GM03348 (cell line): ENCODE results near the gene WWP2.
"Not testable (repeated sequence)": the region's sequence is repeated elsewhere in the genome, so short reads cannot be mapped to it uniquely, and the experiment has no call there.

Source experiments
- DNase-seq: peaks from one replicate; pipeline ENCODE4 v3.0.0; 2012; ENCODE audit warnings: low spot score

The WWP2 gene

GRCh38 chr16:69745959-69746358 is 16.2 kb upstream of the WWP2 start:
- no peak for DNase-seq

GRCh38 chr16:69747115-69747514 is 15.0 kb upstream of the WWP2 start:
- no peak for DNase-seq

DNA sequence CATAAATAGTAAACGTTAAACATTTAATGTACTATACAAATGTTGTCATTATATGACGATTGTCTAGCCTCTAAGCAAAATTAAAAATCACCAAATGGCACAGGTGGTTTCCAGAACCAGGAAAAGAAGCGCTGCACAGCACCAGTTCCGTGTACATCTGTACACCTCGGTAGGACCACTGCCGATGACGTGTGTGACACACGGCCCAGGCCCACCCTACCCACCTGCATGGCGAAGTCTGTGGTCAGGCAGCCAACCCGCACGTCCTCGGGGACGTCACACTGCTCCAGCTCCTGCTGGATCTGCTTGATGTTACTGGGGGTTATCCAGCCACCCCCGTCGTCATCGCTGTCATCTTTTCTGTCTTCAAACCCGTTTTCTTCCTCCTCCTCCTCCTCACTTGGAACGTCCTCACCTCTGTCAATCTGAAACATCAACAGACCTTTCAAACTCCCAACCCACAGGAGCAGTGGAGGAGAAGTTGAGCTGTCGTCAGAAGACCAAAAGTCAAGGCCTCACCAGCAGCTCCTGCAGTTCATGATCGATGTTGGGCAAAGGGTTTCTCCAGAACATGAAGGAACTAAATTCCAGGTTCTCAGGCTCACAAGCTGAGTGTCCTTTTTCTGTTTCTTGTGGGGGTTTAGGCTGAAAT is 13.3 kb upstream of the WWP2 start:
- DNase-seq: no peak

GRCh38 chr16:69754143-69754468 is 8.0 kb upstream of the WWP2 start:
- no peak for DNase-seq

DNA sequence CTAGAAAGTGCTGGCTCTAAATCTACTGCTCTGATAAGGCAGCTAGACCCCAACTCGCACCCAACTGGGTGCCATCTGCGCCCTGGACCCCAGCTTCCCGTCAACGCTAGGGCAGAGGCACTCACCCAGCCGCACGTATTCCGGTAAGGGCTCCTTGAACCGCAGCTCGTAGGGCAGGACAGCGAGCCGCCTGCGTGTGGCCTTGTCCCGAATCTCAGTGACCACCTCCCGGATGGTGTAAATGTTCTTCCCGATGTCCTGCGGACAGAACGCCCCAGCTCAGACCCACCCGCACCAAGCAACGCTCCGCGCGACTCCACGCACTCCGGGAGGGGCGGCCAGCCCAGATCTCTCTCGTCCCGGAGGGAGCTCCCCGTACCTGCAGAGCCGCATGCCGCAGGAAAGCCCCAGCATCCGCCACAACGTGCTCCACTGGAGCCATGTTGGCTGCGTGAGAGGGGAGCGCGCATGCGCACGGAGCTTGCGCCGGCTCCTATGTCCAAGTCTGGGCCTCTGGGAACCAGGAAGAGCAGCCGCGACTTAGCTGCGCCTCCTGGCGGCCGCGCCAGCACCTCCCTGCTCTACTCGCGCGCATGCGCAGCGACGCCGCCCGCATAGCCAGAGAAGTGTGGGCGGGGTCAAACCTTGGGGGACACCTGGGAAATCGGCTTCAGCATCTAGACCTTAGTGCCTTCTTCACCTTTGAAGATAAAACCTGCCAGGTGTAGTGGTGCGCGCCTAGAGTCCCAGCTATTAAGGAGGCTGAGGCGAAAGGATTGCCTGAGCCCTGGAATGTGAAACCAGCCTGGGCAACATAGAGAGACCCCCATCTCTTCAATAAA is 7.4 kb upstream of the WWP2 start, which contains the start of gene NOB1:
Gene NOB1 (minus strand): TSS at position 458 of the 842 bp plus-strand sequence. CDS start 16 bp downstream, at position 442.
- DNase-seq: peak; percentile 98

DNA sequence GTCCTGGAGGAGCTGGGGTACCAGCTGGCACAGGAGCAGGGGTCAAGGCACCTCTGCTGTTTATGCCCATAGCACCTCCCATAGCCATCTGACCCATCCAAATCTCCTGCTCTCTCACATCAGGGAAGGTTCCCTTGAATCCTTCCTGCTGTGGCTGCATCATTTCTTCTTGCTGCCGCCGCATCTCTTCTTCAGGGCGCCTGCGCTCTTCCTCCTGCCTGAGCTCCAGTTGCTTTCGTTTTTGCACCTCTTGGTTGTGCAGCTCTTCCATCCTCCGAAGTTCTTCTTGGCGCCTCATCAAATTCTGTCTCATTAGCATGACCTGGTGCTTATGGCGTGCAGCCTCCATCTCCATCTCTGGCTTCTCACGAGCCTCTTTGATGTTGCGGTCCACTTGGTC is 5.4 kb upstream of the WWP2 start:
- no peak for DNase-seq

DNA sequence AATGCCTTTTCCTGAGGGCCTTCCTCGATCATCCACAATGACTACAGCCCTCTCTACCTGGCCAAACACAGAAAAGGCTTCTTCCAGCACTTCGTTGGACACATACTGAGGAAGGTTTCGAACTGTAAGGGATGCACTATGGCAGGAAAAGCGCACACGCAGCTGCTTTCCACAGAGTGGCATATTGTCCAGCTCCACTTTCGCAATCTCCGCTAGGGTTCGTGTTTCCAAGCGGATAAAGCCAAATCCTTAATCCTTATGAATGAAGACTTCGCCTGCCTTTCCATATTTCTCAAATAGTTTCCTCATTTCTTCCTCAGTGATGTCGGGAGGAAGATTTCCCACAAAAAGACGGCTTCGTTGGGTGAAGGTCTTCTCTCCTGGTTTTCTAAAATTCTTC is 4.8 kb upstream of the WWP2 start:
- not testable (repeated sequence) for DNase-seq

DNA sequence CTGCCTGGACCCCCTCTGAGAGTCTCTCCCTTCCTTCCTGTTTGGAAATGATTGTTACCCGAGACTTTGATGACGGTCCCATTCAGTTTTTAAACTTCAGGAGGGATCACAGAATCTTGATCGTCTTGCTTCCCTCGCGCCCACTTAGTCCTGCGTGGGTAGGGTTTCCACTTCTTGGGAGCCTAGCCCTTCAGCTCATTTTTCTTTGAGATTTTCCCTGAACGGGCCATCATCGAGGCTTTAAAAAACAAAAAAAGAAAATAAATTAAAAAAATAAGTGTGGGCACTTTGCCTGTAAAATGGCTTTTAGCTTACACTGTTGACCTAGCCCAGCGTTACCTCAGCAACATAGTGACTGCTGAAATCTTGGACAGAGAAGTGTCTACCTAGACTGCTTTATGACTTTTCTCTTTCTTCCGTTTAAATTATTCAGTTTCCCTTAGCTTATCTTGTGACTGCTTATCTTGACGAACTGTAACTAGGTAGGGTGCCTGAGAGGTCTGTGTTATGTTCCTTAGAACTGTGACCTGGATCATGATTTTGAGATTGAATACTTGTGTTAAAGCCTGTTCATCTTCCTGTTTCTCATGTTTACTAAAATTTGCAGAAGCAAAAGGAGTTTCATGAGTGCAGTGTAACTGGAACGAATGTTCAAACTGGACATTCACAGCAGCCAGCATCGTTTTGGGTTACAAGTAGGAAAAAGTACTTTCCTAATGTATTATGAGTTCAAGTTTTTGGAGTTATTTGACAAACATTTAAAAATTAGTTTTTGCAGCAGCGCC is 874 bp downstream of the WWP2 start:
- DNase-seq: peak; percentile 27

- no peak for DNase-seq
Observed at GRCh38 chr16:69763599-69763942, 1.4 kb downstream of the WWP2 start.

DNA sequence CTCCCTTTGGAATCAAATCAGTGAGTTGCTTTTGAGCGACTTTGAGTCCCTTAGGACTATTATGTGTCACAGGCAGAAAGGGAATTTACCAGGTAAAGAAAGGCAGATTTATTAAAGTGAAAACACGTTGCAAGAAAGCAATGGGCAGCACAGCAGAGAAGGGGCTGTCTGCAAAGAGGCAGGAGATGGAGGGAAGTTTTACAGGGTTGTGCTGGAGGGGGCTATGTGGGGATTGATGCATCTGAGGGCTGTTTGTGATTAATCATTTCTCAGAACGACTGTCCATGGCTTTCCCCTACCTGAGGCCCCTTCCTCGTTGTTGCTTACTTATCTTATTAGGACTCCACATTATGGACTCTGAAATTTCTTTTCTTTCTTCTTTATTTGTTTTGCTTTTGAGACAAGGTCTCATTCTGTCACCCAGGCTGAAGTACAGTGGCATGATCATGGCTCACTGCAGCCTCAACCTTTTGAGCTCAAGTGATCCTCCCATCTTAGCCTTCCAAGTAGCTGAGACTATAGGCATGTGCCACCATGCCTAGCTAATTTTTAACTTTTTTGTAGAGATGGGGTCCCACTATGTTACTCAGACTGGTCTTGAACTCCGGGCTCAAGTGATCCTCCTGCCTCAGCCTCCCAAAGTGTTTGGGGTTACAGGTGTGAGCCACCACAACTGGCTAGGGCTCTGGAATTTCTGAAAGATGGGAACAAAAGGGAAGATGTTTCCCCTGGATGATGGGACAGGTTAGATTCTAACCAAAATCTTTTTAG is 5.5 kb downstream of the WWP2 start:
- no peak for DNase-seq

DNA sequence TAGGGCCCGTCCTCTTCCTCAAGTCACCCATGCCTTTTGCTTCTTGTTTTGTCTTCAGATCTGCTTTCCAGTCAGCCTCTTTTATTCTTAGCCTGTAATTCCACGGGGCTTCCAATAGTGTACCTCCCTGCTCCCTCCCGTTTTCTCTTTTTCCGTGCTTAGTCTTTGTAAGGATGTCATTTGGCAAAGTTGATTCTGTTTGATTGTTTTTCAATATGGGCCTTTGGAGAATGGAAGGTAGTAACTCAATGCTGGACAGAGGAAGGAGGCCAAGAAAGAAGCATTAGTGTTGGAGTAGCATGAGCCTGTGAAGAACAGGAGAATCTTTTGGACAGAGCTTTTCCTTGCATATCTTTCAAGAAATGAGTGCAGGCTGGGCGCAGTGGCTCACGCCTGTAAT is 6.5 kb downstream of the WWP2 start:
- DNase-seq: no peak

- DNase-seq: no peak
Observed at GRCh38 chr16:69769404-69769803, 7.3 kb downstream of the WWP2 start.

GRCh38 chr16:69771651-69771967 is 9.5 kb downstream of the WWP2 start:
- DNase-seq: no peak

DNA sequence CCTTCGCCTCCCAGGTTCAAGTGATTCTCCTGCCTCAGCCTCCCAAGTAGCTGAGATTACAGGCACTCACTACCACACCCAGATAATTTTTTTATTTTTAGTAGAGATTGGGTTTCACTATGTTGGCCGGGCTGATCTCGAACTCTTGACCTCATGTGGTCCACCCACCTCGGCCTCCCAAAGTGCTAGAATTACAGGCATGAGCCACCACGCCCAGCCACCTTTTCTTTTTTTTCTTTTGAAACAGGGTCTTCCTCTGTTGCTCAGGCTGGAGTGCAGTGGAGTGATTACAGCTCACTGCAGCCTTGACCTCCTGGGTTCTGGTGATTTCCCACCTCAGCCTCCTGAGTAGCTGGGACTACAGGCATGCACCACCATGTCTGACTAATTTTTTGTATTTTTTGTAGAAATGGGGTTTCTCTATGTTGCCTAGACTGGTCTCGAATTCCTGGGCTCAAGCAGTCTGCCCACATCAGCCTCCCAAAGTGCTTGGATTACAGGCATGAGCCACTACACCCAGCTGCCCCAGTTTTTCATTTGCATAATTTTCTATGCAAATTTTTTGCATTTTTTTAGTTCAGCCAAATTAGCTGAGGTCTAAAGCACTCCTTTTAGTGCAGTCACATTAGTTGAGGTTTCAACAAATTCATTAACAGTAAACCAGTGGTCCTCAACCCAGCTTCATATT is 11.3 kb downstream of the WWP2 start:
- DNase-seq: no peak

DNA sequence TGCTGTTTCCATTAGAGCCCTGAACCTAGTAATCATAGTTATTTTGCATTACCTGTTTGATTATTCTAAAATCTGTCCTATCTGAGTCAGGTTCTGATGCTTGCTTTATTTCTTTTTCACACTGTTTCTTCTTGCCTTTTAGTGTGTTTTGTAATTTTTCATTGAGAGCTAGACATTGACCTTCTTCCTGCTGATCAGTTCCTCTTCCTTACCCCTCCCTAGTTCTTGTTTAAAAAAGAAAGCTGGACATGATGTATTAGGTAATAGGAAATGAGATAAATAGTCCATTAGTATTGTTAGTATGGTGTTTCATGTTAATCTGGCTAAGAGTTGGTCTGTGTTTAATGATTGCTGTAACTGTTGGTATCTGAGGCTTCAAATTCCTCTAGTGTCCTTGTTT is 13.4 kb downstream of the WWP2 start:
- no peak for DNase-seq

- no peak for DNase-seq
Observed at GRCh38 chr16:69779724-69780123, 17.6 kb downstream of the WWP2 start.

DNA sequence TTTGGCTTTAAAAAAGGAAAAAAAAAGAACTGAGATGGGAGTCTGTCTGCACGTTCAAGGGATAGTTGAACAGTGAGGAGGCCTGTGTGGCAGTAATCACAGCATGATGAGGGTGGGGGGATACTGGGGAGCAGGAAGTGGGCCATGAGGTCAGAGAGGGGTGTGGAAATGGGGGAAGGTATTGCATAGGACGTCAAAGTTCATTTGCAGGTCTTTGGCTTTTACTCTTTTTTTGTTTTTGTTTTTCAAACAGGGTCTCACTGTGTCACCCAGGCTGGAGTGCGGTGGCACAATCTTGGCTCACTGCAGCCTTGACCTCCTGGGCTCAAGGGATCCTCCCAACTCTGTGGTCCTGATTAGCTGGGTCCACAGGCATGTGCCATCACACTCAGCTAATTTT is 19.0 kb downstream of the WWP2 start:
- no peak for DNase-seq

DNA sequence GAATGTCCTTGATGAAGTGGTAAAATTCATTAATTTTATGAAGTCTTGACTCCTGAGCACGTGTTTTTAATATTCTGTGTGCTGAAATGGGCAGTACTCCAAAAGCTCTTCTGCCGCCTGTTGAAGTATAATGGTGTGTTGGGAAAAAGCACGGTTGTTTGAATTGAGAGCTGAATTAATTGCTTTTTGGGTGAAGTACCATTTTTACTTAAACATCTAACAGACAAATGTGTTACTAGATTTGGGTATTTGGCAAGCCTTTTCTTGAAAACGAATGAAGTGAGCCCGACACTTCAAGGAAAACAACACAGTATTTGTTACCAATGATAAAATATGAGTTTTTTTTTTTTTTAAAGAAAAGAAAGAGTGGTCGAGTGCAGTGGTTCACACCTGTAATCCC is 22.5 kb downstream of the WWP2 start:
- DNase-seq: no peak

DNA sequence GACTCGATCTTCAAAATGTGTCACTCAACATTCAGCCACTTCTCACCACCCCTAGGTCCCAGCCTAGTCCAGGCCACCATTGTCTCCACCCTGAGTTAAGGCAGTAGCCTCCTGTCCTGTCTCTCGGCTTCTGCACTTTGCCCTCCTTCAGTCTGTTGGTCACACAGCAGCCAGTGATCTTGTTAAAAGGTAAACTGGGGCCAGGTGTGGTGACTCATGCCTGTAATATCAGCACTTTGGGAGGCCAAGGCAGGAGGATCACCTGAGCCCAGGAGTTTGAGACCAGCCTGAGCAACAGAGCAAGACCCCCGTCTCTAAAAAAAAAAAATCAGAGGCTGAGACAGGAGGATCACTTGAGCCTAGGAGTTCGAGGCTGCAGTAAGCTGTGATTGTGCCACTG is 25.8 kb downstream of the WWP2 start:
- no peak for DNase-seq

DNA sequence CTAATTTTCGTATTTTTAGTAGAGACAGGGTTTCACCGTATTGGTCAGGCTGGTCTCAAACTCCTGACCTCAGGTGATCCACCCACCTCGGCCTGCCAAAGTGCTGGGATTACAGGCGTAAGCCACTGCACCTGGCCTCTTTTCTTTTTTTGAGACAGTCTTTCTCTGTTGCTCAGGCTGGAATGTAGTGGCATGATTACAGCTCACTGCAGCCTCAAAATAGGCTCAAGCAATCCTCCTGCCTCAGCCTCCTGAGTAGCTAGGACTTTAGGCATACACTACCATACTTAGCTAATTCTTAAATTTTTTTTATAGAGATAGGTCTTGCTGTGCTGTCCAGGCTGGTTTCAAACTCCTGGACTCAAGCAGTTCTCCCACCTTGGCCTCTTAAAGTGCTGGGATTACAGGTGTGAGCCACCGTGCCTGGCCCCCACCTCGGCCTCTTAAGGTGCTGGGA is 29.3 kb downstream of the WWP2 start:
- DNase-seq: not testable (repeated sequence)

DNA sequence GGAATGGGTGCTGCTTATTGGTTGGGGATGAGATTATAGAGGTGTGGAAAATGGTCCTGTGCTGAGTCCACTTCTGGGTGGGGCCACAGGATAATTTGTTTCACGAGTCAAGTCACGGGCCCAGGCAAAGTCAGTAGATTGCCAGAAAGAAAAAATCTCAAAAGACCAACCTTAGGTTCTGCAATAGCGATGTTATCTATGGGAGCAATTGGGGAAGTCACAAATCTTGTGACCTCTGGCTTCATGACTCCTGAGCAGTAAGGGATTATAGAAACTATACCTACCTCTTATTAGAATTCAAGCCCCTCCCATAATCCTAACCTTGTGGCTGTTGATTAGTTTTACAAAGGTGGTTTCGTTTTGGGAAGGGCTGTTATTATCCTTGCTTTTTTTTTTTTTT is 31.4 kb downstream of the WWP2 start:
- no peak for DNase-seq

GRCh38 chr16:69794486-69794885 is 32.4 kb downstream of the WWP2 start:
- DNase-seq: no peak
